CD14-positive monocyte (primary cell): ENCODE data around the gene AVL9. TPM values are rescaled to one million over a fixed set of nuclear protein-coding genes. Genes with fewer than 3 reads are reported as not detected.

Source experiments
- DNase-seq, 3 donors: peaks; one replicate each; pipeline ENCODE4 v3.0.0-alpha.2; 2011 to 2022
- H2AFZ ChIP-seq: 2 replicates; pipeline ENCODE4 v1.6.0; 2012; ENCODE audit warnings: mild to moderate bottlenecking, low read depth, low read length, inconsistent platforms; ENCODE audit not compliant: insufficient read depth, poor library complexity, severe bottlenecking
- H3K27ac ChIP-seq, 2 donors: 1 replicate in 1 of 2; 2 replicates in 1 of 2; pipeline ENCODE4 v1.5.1; 2012 to 2013; ENCODE audit warnings: low read length in 2 of 2, control low read depth in 1 of 2, inconsistent platforms in 1 of 2, low read depth in 1 of 2, mild to moderate bottlenecking in 1 of 2
- H3K27me3 ChIP-seq, 2 donors: one replicate each; pipeline versions ENCODE4 v1.6.0 to v1.6.1; 2011 to 2013; ENCODE audit warnings: low read length in 2 of 2; ENCODE audit not compliant: control insufficient read depth in 2 of 2, insufficient read depth in 2 of 2
- H3K36me3 ChIP-seq, 2 donors: replicated peaks in 1 of 2; 1 replicate in 1 of 2; 2 replicates in 1 of 2; pipeline versions ENCODE4 v1.5.1 to v1.6.1; 2012 to 2013; ENCODE audit warnings: low read length in 2 of 2, control low read depth in 1 of 2, inconsistent platforms in 1 of 2, mild to moderate bottlenecking in 1 of 2; ENCODE audit not compliant: insufficient read depth in 2 of 2, control insufficient read depth in 1 of 2
- H3K4me1 ChIP-seq, 2 donors: 1 replicate in 1 of 2; 2 replicates in 1 of 2; pipeline versions ENCODE4 v1.5.1 to v1.6.1; 2012 to 2013; ENCODE audit warnings: low read length in 2 of 2, control low read depth in 1 of 2, inconsistent platforms in 1 of 2, mild to moderate bottlenecking in 1 of 2, moderate library complexity in 1 of 2; ENCODE audit not compliant: insufficient read depth in 2 of 2, control insufficient read depth in 1 of 2
- H3K4me2 ChIP-seq: replicated peaks from 2 replicates; pipeline ENCODE3; 2012; ENCODE audit warnings: low read length, moderate library complexity, mild to moderate bottlenecking; ENCODE audit not compliant: poor library complexity, severe bottlenecking; ENCODE audit errors: extremely low read depth
- H3K4me3 ChIP-seq, 3 experiments: fragments of 200-600 bp in 1 of 3; sonication (generic) in 1 of 3; replicated peaks in 1 of 3; 1 replicate in 2 of 3; 2 replicates in 1 of 3; pipeline ENCODE4 v1.5.1; 2011 to 2013; ENCODE audit warnings: low read length in 3 of 3, mild to moderate bottlenecking in 3 of 3, control low read depth in 2 of 3, low read depth in 2 of 3, inconsistent platforms in 1 of 3, moderate library complexity in 1 of 3
- H3K79me2 ChIP-seq: 2 replicates; pipeline ENCODE4 v1.6.0; 2012; ENCODE audit warnings: mild to moderate bottlenecking, control low read depth, inconsistent platforms, low read length, moderate library complexity; ENCODE audit not compliant: insufficient read depth
- H3K9ac ChIP-seq: 2 replicates; pipeline ENCODE4 v1.6.0; 2017; ENCODE audit warnings: low read length, mild to moderate bottlenecking; ENCODE audit not compliant: insufficient read depth, poor library complexity, severe bottlenecking
- H3K9me3 ChIP-seq, 2 donors: replicated peaks in 1 of 2; 1 replicate in 1 of 2; 2 replicates in 1 of 2; pipeline versions ENCODE4 v1.5.1 to v1.6.1; 2012 to 2013; ENCODE audit warnings: low read length in 2 of 2, control low read depth in 1 of 2; ENCODE audit not compliant: control insufficient read depth in 1 of 2, insufficient read depth in 1 of 2
- H4K20me1 ChIP-seq: 2 replicates; pipeline ENCODE4 v1.6.0; 2012; ENCODE audit warnings: mild to moderate bottlenecking, low read length, control low read depth, moderate library complexity; ENCODE audit not compliant: insufficient read depth
- H3K27ac Mint-ChIP-seq, 7 donors: one replicate each; pipeline ENCODE4 v1.8.0; 2020; ENCODE audit warnings: mild to moderate bottlenecking in 7 of 7, mixed read lengths in 7 of 7, moderate library complexity in 6 of 7, inconsistent platforms in 2 of 7
- H3K27me3 Mint-ChIP-seq, 3 donors: one replicate each; pipeline ENCODE4 v1.8.0; 2021 to 2022; ENCODE audit warnings: low read depth in 3 of 3, mild to moderate bottlenecking in 3 of 3, mixed read lengths in 3 of 3, moderate library complexity in 3 of 3, inconsistent platforms in 1 of 3
- H3K36me3 Mint-ChIP-seq, 2 donors: one replicate each; pipeline ENCODE4 v1.8.0; 2020; ENCODE audit warnings: mixed read lengths in 2 of 2, inconsistent platforms in 1 of 2, mild to moderate bottlenecking in 1 of 2
- H3K4me1 Mint-ChIP-seq: one replicate; pipeline ENCODE4 v1.8.0; 2020; ENCODE audit warnings: mild to moderate bottlenecking, mixed read lengths
- H3K4me3 Mint-ChIP-seq, 2 donors: one replicate each; pipeline ENCODE4 v1.8.0; 2020; ENCODE audit warnings: mild to moderate bottlenecking in 2 of 2, mixed read lengths in 2 of 2, moderate library complexity in 1 of 2
- H3K9me3 Mint-ChIP-seq, 7 donors: one replicate each; pipeline ENCODE4 v1.8.0; 2020 to 2022; ENCODE audit warnings: mixed read lengths in 7 of 7, mild to moderate bottlenecking in 6 of 7, moderate library complexity in 6 of 7, inconsistent platforms in 2 of 7
- CTCF ChIP-seq: fragments of 200-600 bp; IDR thresholded peaks from one replicate; pipeline ENCODE4 v1.8.0; 2022; ENCODE audit warnings: antibody characterized with exemption, mild to moderate bottlenecking
- WGBS: methylation state at CpG from one replicate; pipeline ENCODE4 v1.1.5; 2013; ENCODE audit warnings: missing lambda C conversion rate; ENCODE audit not compliant: insufficient coverage; 5-methylcytosine and 5-hydroxymethylcytosine counted together
- intact Hi-C, 2 donors: fragments of 100-400 bp; cut with micrococcal nuclease; formaldehyde crosslinking; loops; one replicate each; pipeline versions ENCODE4 v1.15.0 to v1.15.1; 2023
- polyA plus RNA-seq, 3 donors: library from polyadenylated mRNA; depleted of rRNA in 1 of 3; unstranded in 2 of 3; stranded (reverse) in 1 of 3; fragments of 300-500 nt in 2 of 3; fragments of >200 nt in 1 of 3; fragmentation: Illumina TruSeq in 2 of 3; gene quantifications; 1 replicate in 2 of 3; 2 replicates in 1 of 3; pipeline ENCODE4 v1.2.3, GENCODE V29; 2012 to 2021

The AVL9 gene
- polyA plus RNA-seq, 3 donors = 16.3 to 17.1 (median 16.8) TPM

- H3K27me3 Mint-ChIP-seq = peaks cover 0 to 4% (median 2%) of the 10 kb centered on the region in 3 donors
- H2AFZ ChIP-seq = no peak overlapping the region
- no peak overlapping the region for H3K4me2 ChIP-seq
- H3K27ac Mint-ChIP-seq = peak overlapping the region in 1 of 7 donors; percentile 45
- H3K9me3 ChIP-seq = no peaks in the 10 kb centered on the region
- no peaks in the 10 kb centered on the region for H4K20me1 ChIP-seq
- no peak for TF ChIP-seq CTCF
- H3K27me3 ChIP-seq = no peaks in the 10 kb centered on the region
- intact Hi-C loops = no loop called here
- H3K4me1 ChIP-seq = no peaks in the 10 kb centered on the region
- peaks cover 8 to 11% of the 10 kb centered on the region in 2 donors for H3K36me3 ChIP-seq
- DNase-seq = no peak
- no peaks in the 10 kb centered on the region for H3K79me2 ChIP-seq
- no peaks in the 10 kb centered on the region for H3K4me1 Mint-ChIP-seq
- H3K36me3 Mint-ChIP-seq = peaks cover 15 to 16% of the 10 kb centered on the region in 2 donors
- H3K27ac ChIP-seq = no peak overlapping the region
- H3K9me3 Mint-ChIP-seq = no peaks in the 10 kb centered on the region
- H3K4me3 Mint-ChIP-seq = no peak overlapping the region
- H3K4me3 ChIP-seq = no peak overlapping the region
- WGBS = no CpG with 5 or more reads among the region's 3 CpGs
- no peak overlapping the region for H3K9ac ChIP-seq
These were observed 13.4 kb upstream of the AVL9 start for GRCh38 chr7:32481921-32482320.

DNA sequence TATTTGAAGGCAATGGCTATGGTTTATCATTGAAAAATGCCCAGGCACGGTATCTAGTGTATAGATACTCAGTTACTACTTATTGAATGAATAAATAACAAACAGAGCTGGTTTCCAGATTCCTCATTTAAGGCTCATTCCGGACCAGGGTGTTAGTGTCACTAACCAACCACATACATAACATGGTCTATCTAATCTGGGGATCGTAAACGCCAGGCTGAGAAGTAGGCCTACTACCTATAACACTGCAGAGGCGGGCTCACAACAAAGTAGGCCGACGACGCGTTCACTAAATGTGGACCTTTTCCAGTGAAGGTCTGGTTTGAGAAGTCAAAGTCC lies 5.5 kb upstream of the AVL9 start:
- Histone ChIP-seq H3K9ac (peak overlapping the region; percentile 81), H3K36me3 (peaks cover 13 to 24% of the 10 kb centered on the region in 2 donors), H3K9me3 (no peaks in the 10 kb centered on the region), H3K27me3 (no peaks in the 10 kb centered on the region), H3K4me3 (peak overlapping the region; percentile 56 to 89 (median 82)), H3K27ac (peak overlapping the region; percentile 66 to 92), H4K20me1 (no peaks in the 10 kb centered on the region), H3K4me1 (peaks cover 8 to 16% of the 10 kb centered on the region in 2 donors), H3K4me2 (peak overlapping the region; percentile 84), H3K79me2 (peaks cover 15% of the 10 kb centered on the region), H2AFZ (peak overlapping the region; percentile 96)
- peaks cover 25 to 30% of the 10 kb centered on the region in 2 donors for H3K36me3 Mint-ChIP-seq
- TF ChIP-seq CTCF = no peak
- DNase-seq = no peak
- peaks cover 21% of the 10 kb centered on the region for H3K4me1 Mint-ChIP-seq
- intact Hi-C loops = loop anchor here (5.0 to 10.0 kb wide), 4 partner anchors 403 to 1895 kb away; partner anchors contain the start of genes KBTBD2 (in 2 of the 2), GARS1 (in 1 of the 2) and NT5C3A (in 1 of the 2)
- peaks cover 0 to 1% (median 0%) of the 10 kb centered on the region in 7 donors for H3K9me3 Mint-ChIP-seq
- H3K27ac Mint-ChIP-seq = peak overlapping the region; percentile 87 to 97 (median 94)
- 0% methylated on average over 5 of the region's 9 CpGs for WGBS
- H3K4me3 Mint-ChIP-seq = peak overlapping the region; percentile 87 to 93
- H3K27me3 Mint-ChIP-seq = peaks cover 0 to 4% (median 3%) of the 10 kb centered on the region in 3 donors
